SK-N-SH treated with all-trans-retinoic acid at 6 μM for 48 hours (cell line): ENCODE results near the gene CHST9.

Experiments
- ATAC-seq: fragments of 200-7000 bp; cut with Tn5 transposase; 3 replicates; pipeline ENCODE4 v1.9.1; 2020; ENCODE audit warnings: mild to moderate bottlenecking, moderate library complexity
- BACH2 ChIP-seq: fragments of 250-450 bp; sonication (Bioruptor Pico); IDR thresholded peaks from 2 replicates; pipeline ENCODE4 v1.9.0; 2021; ENCODE audit warnings: mild to moderate bottlenecking, borderline replicate concordance
- CREB5 ChIP-seq: fragments of 250-450 bp; sonication (Bioruptor Pico); IDR thresholded peaks from 2 replicates; pipeline ENCODE4 v1.5.1; 2020; ENCODE audit warnings: low read depth, mild to moderate bottlenecking, moderate library complexity
- CSDC2 ChIP-seq: fragments of 250-450 bp; sonication (Bioruptor Pico); IDR thresholded peaks from 2 replicates; pipeline ENCODE4 v1.5.0; 2020; ENCODE audit warnings: mild to moderate bottlenecking, moderate library complexity
- CSRNP3 ChIP-seq: fragments of 250-450 bp; sonication (Bioruptor Pico); IDR thresholded peaks from 2 replicates; pipeline ENCODE4 v1.5.1; 2021; ENCODE audit warnings: mild to moderate bottlenecking, moderate library complexity
- ESRRG ChIP-seq: fragments of 250-450 bp; sonication (Bioruptor Pico); IDR thresholded peaks from 2 replicates; pipeline ENCODE4 v1.6.1; 2021; ENCODE audit warnings: mild to moderate bottlenecking
- GLIS3 ChIP-seq: fragments of 250-450 bp; sonication (Bioruptor Pico); IDR thresholded peaks from 2 replicates; pipeline ENCODE4 v1.5.0; 2020; ENCODE audit warnings: mild to moderate bottlenecking, moderate library complexity
- ISL1 ChIP-seq: fragments of 250-450 bp; sonication (Bioruptor Pico); IDR thresholded peaks from 2 replicates; pipeline ENCODE4 v2.1.2; 2022; ENCODE audit warnings: mild to moderate bottlenecking, moderate library complexity
- OSR1 ChIP-seq: fragments of 250-450 bp; sonication (Bioruptor Pico); IDR thresholded peaks from 2 replicates; pipeline ENCODE4 v1.8.0; 2022; ENCODE audit warnings: moderate library complexity, mild to moderate bottlenecking, inconsistent platforms
- PATZ1 ChIP-seq: fragments of 250-450 bp; sonication (Bioruptor Pico); IDR thresholded peaks from 2 replicates; pipeline ENCODE4 v1.8.0; 2020; ENCODE audit warnings: mild to moderate bottlenecking, moderate library complexity, borderline replicate concordance
- PPARA ChIP-seq: fragments of 250-450 bp; sonication (Bioruptor Pico); IDR thresholded peaks from 2 replicates; pipeline ENCODE4 v1.5.0; 2020; ENCODE audit warnings: mild to moderate bottlenecking, borderline replicate concordance
- RARB ChIP-seq: fragments of 250-450 bp; sonication (Bioruptor Pico); IDR thresholded peaks from 2 replicates; pipeline ENCODE4 v1.8.0; 2021; ENCODE audit warnings: mild to moderate bottlenecking, moderate library complexity
- SNAI2 ChIP-seq: fragments of 250-450 bp; sonication (Bioruptor Pico); IDR thresholded peaks from 2 replicates; pipeline ENCODE4 v1.5.0; 2020; ENCODE audit warnings: mild to moderate bottlenecking, moderate library complexity
- TCF4 ChIP-seq: fragments of 250-450 bp; sonication (Bioruptor Pico); IDR thresholded peaks from 2 replicates; pipeline ENCODE4 v1.8.0; 2021; ENCODE audit warnings: mild to moderate bottlenecking, moderate library complexity, borderline replicate concordance
- TOX ChIP-seq: fragments of 250-450 bp; sonication (Bioruptor Pico); IDR thresholded peaks from 2 replicates; pipeline ENCODE4 v1.8.0; 2021; ENCODE audit warnings: mild to moderate bottlenecking, moderate library complexity, borderline replicate concordance
- ZC3H10 ChIP-seq: fragments of 250-450 bp; sonication (Bioruptor Pico); IDR thresholded peaks from 2 replicates; pipeline ENCODE4 v1.5.1; 2021; ENCODE audit warnings: mild to moderate bottlenecking, moderate library complexity
- ZFP3 ChIP-seq: fragments of 250-450 bp; sonication (Bioruptor Pico); IDR thresholded peaks from 2 replicates; pipeline ENCODE4 v1.5.0; 2020; ENCODE audit warnings: mild to moderate bottlenecking, moderate library complexity
- ZFP30 ChIP-seq: fragments of 450-650 bp; formaldehyde crosslinking; IDR thresholded peaks from 2 replicates; pipeline ENCODE4 v1.5.0; 2022; ENCODE audit warnings: mild to moderate bottlenecking, moderate library complexity
- ZNF565 ChIP-seq: fragments of 450-650 bp; formaldehyde crosslinking; conservative IDR thresholded peaks from 2 replicates; pipeline ENCODE4 v1.5.0; 2020; ENCODE audit warnings: low read depth, mild to moderate bottlenecking, moderate library complexity
- ZNF70 ChIP-seq: fragments of 450-650 bp; formaldehyde crosslinking; IDR thresholded peaks from 2 replicates; pipeline ENCODE4 v1.5.0; 2020; ENCODE audit warnings: mild to moderate bottlenecking, moderate library complexity
- ZNF8 ChIP-seq: fragments of 450-650 bp; formaldehyde crosslinking; IDR thresholded peaks from 2 replicates; pipeline ENCODE4 v1.5.0; 2020; ENCODE audit warnings: mild to moderate bottlenecking, moderate library complexity
- TF ChIP-seq, protein P1 (sequence below): fragments of 250-450 bp; sonication (Bioruptor Pico); IDR thresholded peaks from 2 replicates; pipeline ENCODE4 v1.5.0; 2020; ENCODE audit warnings: mild to moderate bottlenecking, moderate library complexity
- TF ChIP-seq, protein P2 (sequence below): fragments of 250-450 bp; sonication (Bioruptor Pico); IDR thresholded peaks from 2 replicates; pipeline ENCODE4 v1.8.0; 2021; ENCODE audit warnings: low read depth, mild to moderate bottlenecking, moderate library complexity, borderline replicate concordance

CHST9 gene

GRCh38 chr18:27081701-27082100, 103.4 kb downstream of the CHST9 start:
- ATAC-seq: no peak
- TF ChIP-seq RARB (no peak), PPARA (CRISPR knock-in tag) (no peak), OSR1 (CRISPR knock-in tag) (no peak), ZFP3 (no peak), ZFP30 (no peak), CSRNP3 (CRISPR knock-in tag) (no peak), BACH2 (no peak), PATZ1 (CRISPR knock-in tag) (no peak), ZNF70 (no peak), ISL1 (CRISPR knock-in tag) (no peak), TCF4 (CRISPR knock-in tag) (no peak), ESRRG (CRISPR knock-in tag) (no peak)
- TF ChIP-seq, protein P1, sequence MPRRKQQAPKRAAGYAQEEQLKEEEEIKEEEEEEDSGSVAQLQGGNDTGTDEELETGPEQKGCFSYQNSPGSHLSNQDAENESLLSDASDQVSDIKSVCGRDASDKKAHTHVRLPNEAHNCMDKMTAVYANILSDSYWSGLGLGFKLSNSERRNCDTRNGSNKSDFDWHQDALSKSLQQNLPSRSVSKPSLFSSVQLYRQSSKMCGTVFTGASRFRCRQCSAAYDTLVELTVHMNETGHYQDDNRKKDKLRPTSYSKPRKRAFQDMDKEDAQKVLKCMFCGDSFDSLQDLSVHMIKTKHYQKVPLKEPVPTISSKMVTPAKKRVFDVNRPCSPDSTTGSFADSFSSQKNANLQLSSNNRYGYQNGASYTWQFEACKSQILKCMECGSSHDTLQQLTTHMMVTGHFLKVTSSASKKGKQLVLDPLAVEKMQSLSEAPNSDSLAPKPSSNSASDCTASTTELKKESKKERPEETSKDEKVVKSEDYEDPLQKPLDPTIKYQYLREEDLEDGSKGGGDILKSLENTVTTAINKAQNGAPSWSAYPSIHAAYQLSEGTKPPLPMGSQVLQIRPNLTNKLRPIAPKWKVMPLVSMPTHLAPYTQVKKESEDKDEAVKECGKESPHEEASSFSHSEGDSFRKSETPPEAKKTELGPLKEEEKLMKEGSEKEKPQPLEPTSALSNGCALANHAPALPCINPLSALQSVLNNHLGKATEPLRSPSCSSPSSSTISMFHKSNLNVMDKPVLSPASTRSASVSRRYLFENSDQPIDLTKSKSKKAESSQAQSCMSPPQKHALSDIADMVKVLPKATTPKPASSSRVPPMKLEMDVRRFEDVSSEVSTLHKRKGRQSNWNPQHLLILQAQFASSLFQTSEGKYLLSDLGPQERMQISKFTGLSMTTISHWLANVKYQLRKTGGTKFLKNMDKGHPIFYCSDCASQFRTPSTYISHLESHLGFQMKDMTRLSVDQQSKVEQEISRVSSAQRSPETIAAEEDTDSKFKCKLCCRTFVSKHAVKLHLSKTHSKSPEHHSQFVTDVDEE: no peak
- TF ChIP-seq, all 23 proteins: peak for 0

DNA sequence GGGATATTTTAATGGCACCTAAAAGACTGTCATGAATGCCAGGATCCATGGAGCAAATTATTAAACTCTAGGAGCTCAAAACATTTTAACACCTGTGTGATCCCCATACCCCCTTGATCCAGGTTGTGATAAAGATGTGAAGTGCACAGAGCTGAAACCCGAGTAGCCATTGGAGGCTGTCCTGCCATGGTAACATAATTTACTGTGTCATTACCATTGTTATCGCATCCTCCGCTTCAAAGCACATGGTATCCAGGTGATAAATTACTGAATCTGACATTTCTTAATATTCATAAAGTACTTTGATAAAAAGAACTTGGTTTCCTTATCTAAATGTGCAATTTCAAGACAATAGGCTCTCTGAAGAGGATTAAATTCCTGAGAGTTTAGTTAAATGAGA, 109.3 kb downstream of the CHST9 start:
- ATAC-seq: no peak
- TF ChIP-seq ZNF8 (no peak), SNAI2 (CRISPR knock-in tag) (no peak), TCF4 (CRISPR knock-in tag) (no peak), OSR1 (CRISPR knock-in tag) (no peak), TOX (CRISPR knock-in tag) (no peak), CSDC2 (CRISPR knock-in tag) (no peak), BACH2 (no peak), ZC3H10 (no peak), ZNF70 (no peak), CREB5 (CRISPR knock-in tag) (no peak), PATZ1 (CRISPR knock-in tag) (no peak), ZNF565 (CRISPR knock-in tag) (no peak), RARB (no peak), ESRRG (CRISPR knock-in tag) (no peak), ZFP3 (no peak), GLIS3 (no peak), ISL1 (CRISPR knock-in tag) (no peak)
- TF ChIP-seq, protein P2, sequence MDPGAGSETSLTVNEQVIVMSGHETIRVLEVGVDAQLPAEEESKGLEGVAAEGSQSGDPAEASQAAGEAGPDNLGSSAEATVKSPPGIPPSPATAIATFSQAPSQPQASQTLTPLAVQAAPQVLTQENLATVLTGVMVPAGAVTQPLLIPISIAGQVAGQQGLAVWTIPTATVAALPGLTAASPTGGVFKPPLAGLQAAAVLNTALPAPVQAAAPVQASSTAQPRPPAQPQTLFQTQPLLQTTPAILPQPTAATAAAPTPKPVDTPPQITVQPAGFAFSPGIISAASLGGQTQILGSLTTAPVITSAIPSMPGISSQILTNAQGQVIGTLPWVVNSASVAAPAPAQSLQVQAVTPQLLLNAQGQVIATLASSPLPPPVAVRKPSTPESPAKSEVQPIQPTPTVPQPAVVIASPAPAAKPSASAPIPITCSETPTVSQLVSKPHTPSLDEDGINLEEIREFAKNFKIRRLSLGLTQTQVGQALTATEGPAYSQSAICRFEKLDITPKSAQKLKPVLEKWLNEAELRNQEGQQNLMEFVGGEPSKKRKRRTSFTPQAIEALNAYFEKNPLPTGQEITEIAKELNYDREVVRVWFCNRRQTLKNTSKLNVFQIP (CRISPR knock-in tag): no peak
- TF ChIP-seq, protein P1: no peak
